PC-3 (cell line): Measurements from ENCODE around the gene SMARCAL1.

ENCODE experiments used
- EZH2 ChIP-seq: fragments of 300-600 bp; sonication (generic); IDR thresholded peaks from one replicate; pipeline ENCODE4 v1.6.1; 2017; ENCODE audit warnings: antibody characterized with exemption, mild to moderate bottlenecking, low read length; ENCODE audit not compliant: unreplicated experiment
- EZH2phosphoT487 ChIP-seq: fragments of 300-600 bp; sonication (generic); IDR thresholded peaks from 2 replicates; pipeline ENCODE4 v1.6.1; 2018; ENCODE audit warnings: mild to moderate bottlenecking, antibody characterized with exemption, low read length, borderline replicate concordance
- TF ChIP-seq, protein P1 (sequence below): fragments of 300-600 bp; sonication (generic); conservative IDR thresholded peaks from 2 replicates; pipeline ENCODE4 v1.5.1; 2017; ENCODE audit warnings: antibody characterized with exemption, low read depth, mild to moderate bottlenecking, low read length

DNA sequence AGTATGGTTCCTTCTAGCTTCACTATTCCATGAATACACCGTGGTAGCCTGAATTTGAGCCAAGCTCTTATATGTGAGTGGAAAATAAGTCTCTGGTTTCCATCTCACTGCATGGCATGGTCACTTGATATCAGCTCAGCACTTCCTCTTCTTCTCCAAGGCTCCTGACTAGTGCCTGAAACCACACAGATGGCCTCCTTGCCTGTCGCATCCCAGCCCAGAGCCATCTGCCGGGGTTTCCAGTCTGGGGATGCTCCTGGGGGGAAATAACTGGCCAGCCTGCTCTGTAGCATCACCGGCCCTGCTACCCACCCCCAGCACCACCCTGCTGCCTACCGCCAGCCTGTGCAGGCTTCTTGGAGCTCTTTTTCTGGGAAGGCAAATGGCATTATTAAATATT lies 32.3 kb upstream of the SMARCAL1 start:
- TF ChIP-seq EZH2 (no peak), EZH2phosphoT487 (no peak)
- TF ChIP-seq, protein P1, sequence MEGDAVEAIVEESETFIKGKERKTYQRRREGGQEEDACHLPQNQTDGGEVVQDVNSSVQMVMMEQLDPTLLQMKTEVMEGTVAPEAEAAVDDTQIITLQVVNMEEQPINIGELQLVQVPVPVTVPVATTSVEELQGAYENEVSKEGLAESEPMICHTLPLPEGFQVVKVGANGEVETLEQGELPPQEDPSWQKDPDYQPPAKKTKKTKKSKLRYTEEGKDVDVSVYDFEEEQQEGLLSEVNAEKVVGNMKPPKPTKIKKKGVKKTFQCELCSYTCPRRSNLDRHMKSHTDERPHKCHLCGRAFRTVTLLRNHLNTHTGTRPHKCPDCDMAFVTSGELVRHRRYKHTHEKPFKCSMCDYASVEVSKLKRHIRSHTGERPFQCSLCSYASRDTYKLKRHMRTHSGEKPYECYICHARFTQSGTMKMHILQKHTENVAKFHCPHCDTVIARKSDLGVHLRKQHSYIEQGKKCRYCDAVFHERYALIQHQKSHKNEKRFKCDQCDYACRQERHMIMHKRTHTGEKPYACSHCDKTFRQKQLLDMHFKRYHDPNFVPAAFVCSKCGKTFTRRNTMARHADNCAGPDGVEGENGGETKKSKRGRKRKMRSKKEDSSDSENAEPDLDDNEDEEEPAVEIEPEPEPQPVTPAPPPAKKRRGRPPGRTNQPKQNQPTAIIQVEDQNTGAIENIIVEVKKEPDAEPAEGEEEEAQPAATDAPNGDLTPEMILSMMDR, result no peak
